Endothelial cell (in vitro differentiated cells): ENCODE results near the gene PLPP6. TPM values are rescaled to one million over a fixed set of nuclear protein-coding genes. Genes with fewer than 3 reads are reported as not detected.
"Not testable (repeated sequence)": the region's sequence is repeated elsewhere in the genome, so short reads cannot be mapped to it uniquely, and the experiment has no call there.

Experiments
- DNase-seq: peaks from one replicate; pipeline ENCODE4 v3.0.0; 2021; ENCODE audit warnings: low spot score
- H3K27ac Mint-ChIP-seq: one replicate; pipeline ENCODE4 v1.8.0; 2021; ENCODE audit warnings: mixed read lengths, inconsistent platforms; ENCODE audit not compliant: unreplicated experiment
- H3K27me3 Mint-ChIP-seq: one replicate; pipeline ENCODE4 v1.8.0; 2021; ENCODE audit warnings: mild to moderate bottlenecking, moderate library complexity, mixed read lengths, inconsistent platforms; ENCODE audit not compliant: unreplicated experiment
- H3K36me3 Mint-ChIP-seq: one replicate; pipeline ENCODE4 v1.8.0; 2021; ENCODE audit warnings: mild to moderate bottlenecking, low read depth, mixed read lengths, inconsistent platforms; ENCODE audit not compliant: unreplicated experiment
- H3K4me1 Mint-ChIP-seq: one replicate; pipeline ENCODE4 v1.8.0; 2021; ENCODE audit warnings: mild to moderate bottlenecking, mixed read lengths, inconsistent platforms; ENCODE audit not compliant: unreplicated experiment
- H3K4me3 Mint-ChIP-seq: one replicate; pipeline ENCODE4 v1.8.0; 2021; ENCODE audit warnings: mild to moderate bottlenecking, mixed read lengths, inconsistent platforms; ENCODE audit not compliant: unreplicated experiment
- H3K9me3 Mint-ChIP-seq: one replicate; pipeline ENCODE4 v1.8.0; 2021; ENCODE audit warnings: mixed read lengths, inconsistent platforms; ENCODE audit not compliant: unreplicated experiment
- CTCF ChIP-seq: fragments of 200-600 bp; sonication (generic); IDR thresholded peaks from one replicate; pipeline ENCODE4 v1.5.0; 2021; ENCODE audit warnings: antibody characterized with exemption; ENCODE audit not compliant: unreplicated experiment
- total RNA-seq: library from RNA; stranded (reverse); fragmentation: NEBNext Ultra II Directional; extraction: Animal tissue kit (Norgen Biotek cat#: 25700); gene quantifications from one replicate; pipeline ENCODE4 v1.2.1, GENCODE V29; 2021; ENCODE audit not compliant: unreplicated experiment

The PLPP6 gene
- total RNA-seq, 1 donor from 2014 or later, result 7.7 TPM

GRCh38 chr9:4654538-4654937 lies 7.6 kb upstream of the PLPP6 start:
- H3K4me1 Mint-ChIP-seq, result no peaks in the 10 kb centered on the region
- no peak overlapping the region for H3K4me3 Mint-ChIP-seq
- H3K27me3 Mint-ChIP-seq, result no peaks in the 10 kb centered on the region
- peaks cover 3% of the 10 kb centered on the region for H3K36me3 Mint-ChIP-seq
- no peaks in the 10 kb centered on the region for H3K9me3 Mint-ChIP-seq
- no peak for DNase-seq
- no peak overlapping the region for H3K27ac Mint-ChIP-seq
- TF ChIP-seq CTCF, result no peak

DNA sequence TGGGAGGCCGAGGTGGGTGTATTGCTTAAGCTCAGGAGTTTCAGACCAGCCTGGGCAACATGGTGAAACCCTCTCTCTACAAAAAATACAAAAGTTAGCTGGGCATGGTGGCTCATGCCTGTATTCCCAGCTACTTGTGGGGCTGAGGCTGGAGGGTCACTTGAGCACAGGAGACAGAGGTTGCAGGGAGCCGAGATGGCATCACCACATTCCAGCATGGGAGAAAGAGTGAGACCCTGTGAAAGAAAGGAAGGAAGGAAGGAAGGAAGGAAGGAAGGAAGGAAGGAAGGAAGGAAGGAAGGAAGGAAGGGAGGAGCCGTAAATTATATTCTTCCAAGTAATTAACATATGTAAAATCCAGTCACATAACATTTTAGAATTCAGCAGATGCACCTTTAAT lies 5.9 kb upstream of the PLPP6 start:
- H3K9me3 Mint-ChIP-seq, H3K4me1 Mint-ChIP-seq, H3K27ac Mint-ChIP-seq, H3K27me3 Mint-ChIP-seq, H3K4me3 Mint-ChIP-seq, H3K36me3 Mint-ChIP-seq, DNase-seq: not testable (repeated sequence)

DNA sequence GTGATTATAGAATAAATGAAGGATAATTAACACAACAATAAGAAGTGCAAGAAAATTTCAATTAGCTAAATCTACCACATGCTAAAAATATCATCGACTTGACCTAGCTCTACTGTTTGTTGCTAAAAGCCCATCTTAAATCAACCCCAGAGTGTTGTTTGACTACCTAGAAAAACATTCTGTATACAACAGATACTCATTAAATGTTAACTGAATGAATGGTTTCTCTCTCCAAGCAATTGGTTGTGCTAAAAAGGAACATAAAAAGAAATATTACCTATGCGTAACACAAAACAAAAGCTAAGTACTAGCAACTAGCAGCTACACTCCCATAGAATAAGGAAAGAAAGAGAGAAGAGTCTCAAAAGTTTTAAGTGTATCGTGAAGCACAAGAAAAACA lies 5.5 kb upstream of the PLPP6 start:
- DNase-seq, result no peak
- Mint-ChIP-seq H3K9me3 (no peaks in the 10 kb centered on the region), H3K4me3 (peak overlapping the region; percentile 15), H3K27me3 (peaks cover 2% of the 10 kb centered on the region), H3K36me3 (peaks cover 6% of the 10 kb centered on the region), H3K27ac (no peak overlapping the region), H3K4me1 (no peaks in the 10 kb centered on the region)
- TF ChIP-seq CTCF, result no peak

- no peak for DNase-seq
- Mint-ChIP-seq H3K36me3 (peaks cover 6% of the 10 kb centered on the region), H3K27ac (no peak overlapping the region), H3K4me3 (no peak overlapping the region), H3K9me3 (no peaks in the 10 kb centered on the region), H3K4me1 (peaks cover 5% of the 10 kb centered on the region), H3K27me3 (peaks cover 2% of the 10 kb centered on the region)
- no peak for TF ChIP-seq CTCF
Observed at GRCh38 chr9:4657426-4658159, 4.5 kb upstream of the PLPP6 start.

- not testable (repeated sequence) for H3K36me3 Mint-ChIP-seq, DNase-seq, H3K27ac Mint-ChIP-seq, H3K9me3 Mint-ChIP-seq, H3K4me3 Mint-ChIP-seq
- peaks cover 13% of the 10 kb centered on the region for H3K27me3 Mint-ChIP-seq
- peaks cover 30% of the 10 kb centered on the region for H3K4me1 Mint-ChIP-seq
Observed at GRCh38 chr9:4660665-4661064, 1.4 kb upstream of the PLPP6 start.

- Mint-ChIP-seq H3K9me3 (no peaks in the 10 kb centered on the region), H3K27ac (no peak overlapping the region), H3K36me3 (peaks cover 10% of the 10 kb centered on the region), H3K4me1 (peaks cover 35% of the 10 kb centered on the region), H3K27me3 (peaks cover 15% of the 10 kb centered on the region), H3K4me3 (no peak overlapping the region)
- DNase-seq, result no peak
- TF ChIP-seq CTCF, result no peak
Observed at GRCh38 chr9:4661165-4661564, 929 bp upstream of the PLPP6 start.
